ENCODE results near the gene SDHAF2. TPM values are rescaled to one million over a fixed set of nuclear protein-coding genes. Genes with fewer than 3 reads are reported as not detected.
"Not testable (repeated sequence)": the region's sequence is repeated elsewhere in the genome, so short reads cannot be mapped to it uniquely, and the experiment has no call there.

SDHAF2 gene
- total RNA-seq, result 35.2 TPM
- long read RNA-seq, transcript SDHAF2-201 (4 exons, 2,033 nt), result major isoform, 37 of 49 reads
- long read RNA-seq, transcript SDHAF2-206 (2 exons, 835 nt), result minor isoform, 6 of 49 reads
- long read RNA-seq, partial matches to known transcripts, result 1 of 49 reads
- long read RNA-seq, other reads (novel, unspliced or antisense), result 1 of 49 reads

DNA sequence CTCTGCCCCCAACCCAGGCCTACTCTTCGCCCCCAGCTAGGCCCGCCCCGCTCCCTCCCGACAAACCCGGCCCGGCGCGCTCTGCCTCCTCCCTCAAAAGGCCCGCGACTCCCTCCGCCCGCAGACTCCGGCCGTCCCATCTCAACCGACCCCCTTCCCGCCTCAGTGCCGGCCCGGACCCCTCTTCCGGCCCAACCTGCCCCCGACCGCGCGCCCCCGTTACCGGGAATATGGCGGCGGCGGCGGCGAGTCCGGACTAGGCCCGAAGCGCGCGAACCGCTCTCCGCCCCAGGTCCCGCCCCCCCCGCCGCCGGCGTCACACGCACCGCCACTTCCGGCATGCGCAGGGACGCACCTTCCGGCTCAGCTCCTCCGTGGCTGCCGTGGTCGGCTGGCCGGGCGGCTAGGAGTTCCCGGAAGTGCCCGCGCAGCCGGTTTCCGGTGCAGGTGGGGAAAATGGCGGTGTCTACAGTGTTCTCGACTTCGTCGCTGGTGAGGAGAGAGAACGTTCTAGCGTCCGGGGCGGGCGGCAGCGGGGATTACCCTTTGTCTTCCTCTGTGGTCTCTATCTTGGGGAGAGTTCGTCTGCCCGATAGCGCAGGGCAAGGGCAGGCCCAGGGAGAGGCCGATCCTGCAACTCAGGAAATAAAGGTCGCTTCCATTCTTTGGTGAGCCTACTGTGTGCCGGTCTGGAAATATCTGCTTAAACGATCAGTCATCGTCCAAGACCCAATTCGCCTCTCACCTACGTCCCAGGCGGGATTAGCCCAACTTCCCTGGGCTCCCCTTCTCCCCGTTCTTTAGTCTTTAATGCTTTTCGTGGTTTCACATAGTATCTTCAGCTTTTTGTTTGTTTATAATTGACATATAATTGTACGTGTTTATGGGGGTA lies at the start of gene SDHAF2, which contains the start of gene CPSF7:
SDHAF2 (plus strand) TSS at position 434 of the 892 bp plus-strand sequence; CDS start at position 457, 23 bp downstream.
CPSF7 (minus strand) TSS at position 285 of the 892 bp plus-strand sequence. CDS start 740 bp downstream, outside the sequence.
- Histone ChIP-seq H3K27me3 (ENCODE audit: low read depth) (no peaks in the 10 kb centered on the region), H3K4me3 (peak within 1 kb of the TSS; percentile 91), H3K4me1 (peaks cover 51% of the 10 kb centered on the region), H3K27ac (peak within 1 kb of the TSS; percentile 96), H3K9me3 (no peaks in the 10 kb centered on the region), H3K36me3 (peaks cover 43% of the 10 kb centered on the region)
- DNase-seq, result peak; percentile 98
- ATAC-seq, result peak; percentile 99
- intact Hi-C loops (cut with DNase I), result no loop called here
- TF ChIP-seq, protein P1, sequence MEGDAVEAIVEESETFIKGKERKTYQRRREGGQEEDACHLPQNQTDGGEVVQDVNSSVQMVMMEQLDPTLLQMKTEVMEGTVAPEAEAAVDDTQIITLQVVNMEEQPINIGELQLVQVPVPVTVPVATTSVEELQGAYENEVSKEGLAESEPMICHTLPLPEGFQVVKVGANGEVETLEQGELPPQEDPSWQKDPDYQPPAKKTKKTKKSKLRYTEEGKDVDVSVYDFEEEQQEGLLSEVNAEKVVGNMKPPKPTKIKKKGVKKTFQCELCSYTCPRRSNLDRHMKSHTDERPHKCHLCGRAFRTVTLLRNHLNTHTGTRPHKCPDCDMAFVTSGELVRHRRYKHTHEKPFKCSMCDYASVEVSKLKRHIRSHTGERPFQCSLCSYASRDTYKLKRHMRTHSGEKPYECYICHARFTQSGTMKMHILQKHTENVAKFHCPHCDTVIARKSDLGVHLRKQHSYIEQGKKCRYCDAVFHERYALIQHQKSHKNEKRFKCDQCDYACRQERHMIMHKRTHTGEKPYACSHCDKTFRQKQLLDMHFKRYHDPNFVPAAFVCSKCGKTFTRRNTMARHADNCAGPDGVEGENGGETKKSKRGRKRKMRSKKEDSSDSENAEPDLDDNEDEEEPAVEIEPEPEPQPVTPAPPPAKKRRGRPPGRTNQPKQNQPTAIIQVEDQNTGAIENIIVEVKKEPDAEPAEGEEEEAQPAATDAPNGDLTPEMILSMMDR (IDR thresholded peaks at IDR 0.05), result no peak

GRCh38 chr11:61380884-61381283 lies 49.0 kb upstream of the SDHAF2 start:
- no peak for ATAC-seq
- Histone ChIP-seq H3K27ac (no peak overlapping the region), H3K27me3 (ENCODE audit: low read depth) (no peaks in the 10 kb centered on the region), H3K4me1 (peaks cover 11% of the 10 kb centered on the region), H3K9me3 (no peaks in the 10 kb centered on the region), H3K4me3 (no peak overlapping the region), H3K36me3 (peaks cover under 1% of the 10 kb centered on the region)
- intact Hi-C loops (cut with DNase I), result no loop called here
- no peak for DNase-seq
- TF ChIP-seq, protein P1 (IDR thresholded peaks at IDR 0.05), result no peak

GRCh38 chr11:61383859-61384258 lies 46.1 kb upstream of the SDHAF2 start:
- intact Hi-C loops (cut with DNase I), result not testable (repeated sequence)
- H3K4me1 ChIP-seq, result peaks cover 11% of the 10 kb centered on the region

GRCh38 chr11:61384271-61385242 lies 45.4 kb upstream of the SDHAF2 start:
- intact Hi-C loops (cut with DNase I), result no loop called here
- H3K9me3 ChIP-seq, result no peaks in the 10 kb centered on the region
- H3K36me3 ChIP-seq, result no peaks in the 10 kb centered on the region
- no peak for ATAC-seq
- TF ChIP-seq, protein P1 (IDR thresholded peaks at IDR 0.05), result no peak
- H3K27me3 ChIP-seq (ENCODE audit: low read depth), result no peaks in the 10 kb centered on the region
- DNase-seq, result no peak
- no peak overlapping the region for H3K4me3 ChIP-seq
- H3K27ac ChIP-seq, result no peak overlapping the region
- H3K4me1 ChIP-seq, result peaks cover 6% of the 10 kb centered on the region

More at GRCh38 chr11:61383859-61384258, 46.1 kb upstream of the SDHAF2 start:
- not testable (repeated sequence) for H3K27me3 ChIP-seq (ENCODE audit: low read depth); DNase-seq; H3K36me3 ChIP-seq; ATAC-seq; H3K4me3 ChIP-seq; H3K9me3 ChIP-seq; H3K27ac ChIP-seq

GRCh38 chr11:61390161-61390560 lies 39.8 kb upstream of the SDHAF2 start:
- Histone ChIP-seq H3K9me3 (no peaks in the 10 kb centered on the region), H3K27ac (no peak overlapping the region), H3K27me3 (ENCODE audit: low read depth) (no peaks in the 10 kb centered on the region), H3K4me3 (no peak overlapping the region), H3K4me1 (peaks cover 24% of the 10 kb centered on the region), H3K36me3 (peaks cover 11% of the 10 kb centered on the region)
- DNase-seq, result no peak
- intact Hi-C loops (cut with DNase I), result loop anchor here (10.0 kb wide), 1 partner anchor 55 kb away; the partner anchor contains the start of genes DDB1 and TKFC
- TF ChIP-seq, protein P1 (IDR thresholded peaks at IDR 0.05), result no peak
- ATAC-seq, result no peak

Measured in lower lobe of right lung (tissue), 2 donors.